ENCODE measurements around the gene KIF13A. TPM values are rescaled to one million over a fixed set of nuclear protein-coding genes. Genes with fewer than 3 reads are reported as not detected.
"Not testable (repeated sequence)": the region's sequence is repeated elsewhere in the genome, so short reads cannot be mapped to it uniquely, and the experiment has no call there.

Gene KIF13A
- total and polyA plus RNA-seq, 2 donors (not counting 3 experiments of a cell fraction or from before 2014, with no cell fraction given), result 24.9 to 65.8 TPM

DNA sequence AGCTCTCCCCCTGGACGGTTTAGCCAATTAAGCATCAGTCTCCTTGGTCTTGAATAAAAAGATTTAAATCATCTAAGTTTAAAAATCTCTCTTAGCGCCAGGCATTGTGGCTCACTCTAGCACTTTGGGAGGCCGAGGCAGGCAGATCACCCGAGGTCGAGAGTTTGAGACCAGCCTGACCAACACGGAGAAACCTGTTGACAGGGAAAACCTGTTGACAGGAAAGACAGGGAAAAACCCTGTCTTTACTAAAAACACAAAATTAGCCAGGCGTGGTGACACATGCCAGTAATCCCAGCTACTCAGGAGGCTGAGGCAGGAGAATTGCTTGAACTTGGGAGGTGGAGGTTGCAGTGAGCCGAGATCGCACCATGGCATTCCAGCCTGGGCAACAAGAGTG lies 97.7 kb downstream of the KIF13A start:
- H3K36me3 ChIP-seq (ENCODE audit: control insufficient read depth in 2 of 2, extremely low read depth in 1 of 2, insufficient read depth in 2 of 2, low read length in 2 of 2); H3K9me1 ChIP-seq (replicated peaks; ENCODE audit: control insufficient read depth, extremely low read depth, insufficient read depth, low read length); BruUV-seq (replicated peaks); POLR2A ChIA-PET; dilution Hi-C loops (cut with MboI; ENCODE audit: extremely low pct_ligation_motif_present, low sequenced_read_pairs); intact Hi-C loops (cut with micrococcal nuclease); H3K9me3 ChIP-seq (replicated peaks; ENCODE audit: control insufficient read depth, insufficient read depth, low read length); H4K20me1 ChIP-seq (replicated peaks; ENCODE audit: control insufficient read depth, extremely low read depth, insufficient read depth, low read length); H3K9ac ChIP-seq (replicated peaks; ENCODE audit: extremely low read depth, insufficient read depth, low read length); H3K27ac ChIP-seq (ENCODE audit: insufficient read depth, low read depth, low read length); DNase-seq (ENCODE audit: low read depth, low spot score); FAIRE-seq; H3K27me3 ChIP-seq (ENCODE audit: control insufficient read depth in 2 of 2, insufficient read depth in 2 of 2, low read length in 2 of 2); H2AFZ ChIP-seq (ENCODE audit: low read depth, low read length); H3K79me2 ChIP-seq (ENCODE audit: control insufficient read depth, insufficient read depth, low read length); H3K4me1 ChIP-seq (ENCODE audit: control insufficient read depth, extremely low read depth, insufficient read depth, low read length); H3K4me3 ChIP-seq (replicated peaks in 1 of 3; ENCODE audit: insufficient read depth in 1 of 3, low read depth in 1 of 3, low read length in 3 of 3); H3K4me2 ChIP-seq (ENCODE audit: insufficient read depth, low read length): not testable (repeated sequence)
- CTCF ChIA-PET, result interaction anchor here (0.9 to 1.4 kb wide), 4 partner anchors 9 to 34 kb away, joined by 3 to 4 read pairs (median 4); no protein-coding TSS in a partner anchor

DNA sequence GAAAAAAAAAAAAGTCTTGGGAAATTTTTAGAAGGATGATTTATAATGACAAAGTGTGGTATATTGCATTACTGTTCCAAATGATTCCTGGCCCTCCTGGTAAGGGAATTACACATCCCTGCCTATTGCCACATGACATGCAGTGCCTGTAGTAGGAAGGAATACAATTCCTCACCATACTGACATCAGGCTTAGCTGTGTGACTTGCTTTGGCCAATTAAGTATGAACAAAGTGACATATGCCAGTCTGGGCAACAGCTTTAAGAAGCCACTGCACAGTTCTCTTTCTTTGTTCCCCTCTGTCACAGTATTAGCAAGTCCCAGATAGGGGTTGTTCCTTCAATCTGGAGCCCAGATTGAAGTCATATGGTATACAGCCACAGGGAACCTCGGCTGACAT lies 100.5 kb downstream of the KIF13A start:
- Histone ChIP-seq H3K27ac (ENCODE audit: insufficient read depth, low read depth, low read length) (no peak overlapping the region), H3K79me2 (ENCODE audit: control insufficient read depth, insufficient read depth, low read length) (no peaks in the 10 kb centered on the region), H2AFZ (ENCODE audit: low read depth, low read length) (no peak overlapping the region), H3K4me3 (replicated peaks in 1 of 3; ENCODE audit: insufficient read depth in 1 of 3, low read depth in 1 of 3, low read length in 3 of 3) (no peak overlapping the region), H3K27me3 (ENCODE audit: control insufficient read depth in 2 of 2, insufficient read depth in 2 of 2, low read length in 2 of 2) (no peaks in the 10 kb centered on the region), H3K4me1 (ENCODE audit: control insufficient read depth, extremely low read depth, insufficient read depth, low read length) (no peaks in the 10 kb centered on the region), H4K20me1 (replicated peaks; ENCODE audit: control insufficient read depth, extremely low read depth, insufficient read depth, low read length) (no peaks in the 10 kb centered on the region), H3K9ac (replicated peaks; ENCODE audit: extremely low read depth, insufficient read depth, low read length) (no peak overlapping the region), H3K4me2 (ENCODE audit: insufficient read depth, low read length) (no peak overlapping the region), H3K36me3 (ENCODE audit: control insufficient read depth in 2 of 2, extremely low read depth in 1 of 2, insufficient read depth in 2 of 2, low read length in 2 of 2) (no peaks in the 10 kb centered on the region), H3K9me1 (replicated peaks; ENCODE audit: control insufficient read depth, extremely low read depth, insufficient read depth, low read length) (no peaks in the 10 kb centered on the region), H3K9me3 (replicated peaks; ENCODE audit: control insufficient read depth, insufficient read depth, low read length) (no peaks in the 10 kb centered on the region)
- DNase-seq (ENCODE audit: low read depth, low spot score) (no peak), FAIRE-seq (no peak)
- intact Hi-C loops (cut with micrococcal nuclease), result no loop called here
- no peak for TF ChIP-seq POLR2A (IDR thresholded peaks at IDR 0.05; ENCODE audit: low read depth, low read length)
- TF ChIP-seq GATA2 (IDR thresholded peaks at IDR 0.05; ENCODE audit: insufficient read depth, insufficient read length, low read depth, low read length), result no peak
- TF ChIP-seq, protein P1, sequence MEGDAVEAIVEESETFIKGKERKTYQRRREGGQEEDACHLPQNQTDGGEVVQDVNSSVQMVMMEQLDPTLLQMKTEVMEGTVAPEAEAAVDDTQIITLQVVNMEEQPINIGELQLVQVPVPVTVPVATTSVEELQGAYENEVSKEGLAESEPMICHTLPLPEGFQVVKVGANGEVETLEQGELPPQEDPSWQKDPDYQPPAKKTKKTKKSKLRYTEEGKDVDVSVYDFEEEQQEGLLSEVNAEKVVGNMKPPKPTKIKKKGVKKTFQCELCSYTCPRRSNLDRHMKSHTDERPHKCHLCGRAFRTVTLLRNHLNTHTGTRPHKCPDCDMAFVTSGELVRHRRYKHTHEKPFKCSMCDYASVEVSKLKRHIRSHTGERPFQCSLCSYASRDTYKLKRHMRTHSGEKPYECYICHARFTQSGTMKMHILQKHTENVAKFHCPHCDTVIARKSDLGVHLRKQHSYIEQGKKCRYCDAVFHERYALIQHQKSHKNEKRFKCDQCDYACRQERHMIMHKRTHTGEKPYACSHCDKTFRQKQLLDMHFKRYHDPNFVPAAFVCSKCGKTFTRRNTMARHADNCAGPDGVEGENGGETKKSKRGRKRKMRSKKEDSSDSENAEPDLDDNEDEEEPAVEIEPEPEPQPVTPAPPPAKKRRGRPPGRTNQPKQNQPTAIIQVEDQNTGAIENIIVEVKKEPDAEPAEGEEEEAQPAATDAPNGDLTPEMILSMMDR (IDR thresholded peaks at IDR 0.05; ENCODE audit: extremely low read depth in 1 of 2, insufficient read depth in 1 of 2, low read depth in 1 of 2, low read length in 2 of 2), result no peak
- TF ChIP-seq POLR2AphosphoS5 (IDR thresholded peaks at IDR 0.05; ENCODE audit: insufficient read depth, low read depth, low read length), result no peak
- no peak for TF ChIP-seq JUN (IDR thresholded peaks at IDR 0.05; ENCODE audit: borderline replicate concordance, insufficient read depth, insufficient read length, low read depth)
- no peak for TF ChIP-seq FOS (IDR thresholded peaks at IDR 0.05; ENCODE audit: borderline replicate concordance, insufficient read depth, low read length)
- TF ChIP-seq, protein P2, sequence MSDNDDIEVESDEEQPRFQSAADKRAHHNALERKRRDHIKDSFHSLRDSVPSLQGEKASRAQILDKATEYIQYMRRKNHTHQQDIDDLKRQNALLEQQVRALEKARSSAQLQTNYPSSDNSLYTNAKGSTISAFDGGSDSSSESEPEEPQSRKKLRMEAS (IDR thresholded peaks at IDR 0.05; ENCODE audit: insufficient read depth, insufficient read length), result no peak
- no peak for TF ChIP-seq MYC (IDR thresholded peaks at IDR 0.05; ENCODE audit: low read depth, low read length)
- TF ChIP-seq EZH2 (IDR thresholded peaks at IDR 0.05; ENCODE audit: borderline replicate concordance, low read depth, low read length, severe bottlenecking), result no peak
- CTCF ChIA-PET, result no interaction called here
- POLR2A ChIA-PET, result no interaction called here
- no TSS peak for BruUV-seq (replicated peaks)
- dilution Hi-C loops (cut with MboI; ENCODE audit: extremely low pct_ligation_motif_present, low sequenced_read_pairs), result no loop called here

Data from endothelial cell of umbilical vein (primary cell).